Measurements from ENCODE around the gene RFC2. TPM values are rescaled to one million over a fixed set of nuclear protein-coding genes. Genes with fewer than 3 reads are reported as not detected.
"Not testable (repeated sequence)": the region's sequence is repeated elsewhere in the genome, so short reads cannot be mapped to it uniquely, and the experiment has no call there.

Gene RFC2
- total RNA-seq, 1 donor from 2014 or later: 11.3 TPM

DNA sequence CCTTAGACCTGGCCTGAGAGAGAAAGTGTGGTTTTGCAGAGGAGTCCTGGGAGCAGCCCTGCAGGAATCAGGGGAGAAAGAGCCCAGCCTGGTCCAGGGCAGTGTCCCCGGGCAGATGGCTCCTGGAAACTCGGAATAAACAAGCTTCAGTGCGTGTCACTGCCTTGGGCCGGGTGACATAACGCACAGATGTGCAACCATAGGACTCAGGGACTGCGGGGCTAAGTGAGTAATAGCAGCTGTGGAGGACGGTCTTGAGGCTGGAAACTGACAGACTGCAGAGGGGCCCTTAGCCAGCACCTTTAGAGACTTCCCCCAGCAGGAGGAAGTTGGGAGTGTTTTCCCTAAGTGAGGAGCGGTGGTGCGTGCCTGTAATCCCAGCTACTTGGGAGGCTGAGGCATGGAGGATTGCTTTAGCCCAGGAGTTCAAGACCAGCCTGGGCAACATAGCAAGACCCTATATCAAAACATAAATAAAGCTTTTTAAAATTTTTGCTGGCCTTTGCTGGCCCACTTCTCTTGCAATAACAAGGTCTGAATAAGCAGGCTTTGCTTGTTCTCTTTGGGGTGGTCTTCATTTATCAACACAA is 29.8 kb upstream of the RFC2 start:
- ATAC-seq (no peak), DNase-seq (ENCODE audit: low spot score) (no peak)

DNA sequence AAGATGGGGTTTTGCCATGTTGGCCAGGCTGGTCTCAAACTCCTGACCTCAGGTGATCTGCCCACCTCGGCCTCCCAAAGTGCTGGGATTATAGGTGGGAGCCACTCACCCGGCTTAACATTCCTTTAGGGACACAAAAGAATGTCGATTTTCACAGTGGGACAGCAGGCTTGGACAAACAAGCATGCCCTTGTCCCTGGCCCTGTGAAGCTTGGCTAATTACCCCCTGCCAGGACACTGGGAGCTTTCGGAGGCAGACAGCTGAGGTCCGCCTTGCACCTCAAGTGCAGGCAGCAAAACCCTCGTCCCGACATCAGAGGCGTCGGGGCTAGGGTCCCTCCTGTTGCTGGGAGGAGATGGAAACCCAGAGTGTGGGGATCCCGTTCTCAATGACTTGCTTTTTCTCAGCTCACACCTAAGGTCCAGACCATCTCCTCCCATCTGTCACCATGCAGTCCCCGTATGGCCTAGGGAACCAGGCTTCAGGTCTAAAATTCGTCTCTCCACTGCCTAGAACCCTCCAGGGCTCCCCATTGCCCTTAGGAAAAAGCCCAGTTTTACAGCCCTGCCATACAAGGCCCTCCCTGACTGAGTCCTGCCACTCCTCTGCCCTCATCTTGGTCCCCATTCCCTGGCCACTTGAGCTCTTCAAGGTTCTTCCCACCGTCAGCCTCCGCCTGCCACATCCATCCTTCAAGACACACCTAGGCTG is 28.7 kb upstream of the RFC2 start:
- DNase-seq (ENCODE audit: low spot score): no peak
- no peak for ATAC-seq

DNA sequence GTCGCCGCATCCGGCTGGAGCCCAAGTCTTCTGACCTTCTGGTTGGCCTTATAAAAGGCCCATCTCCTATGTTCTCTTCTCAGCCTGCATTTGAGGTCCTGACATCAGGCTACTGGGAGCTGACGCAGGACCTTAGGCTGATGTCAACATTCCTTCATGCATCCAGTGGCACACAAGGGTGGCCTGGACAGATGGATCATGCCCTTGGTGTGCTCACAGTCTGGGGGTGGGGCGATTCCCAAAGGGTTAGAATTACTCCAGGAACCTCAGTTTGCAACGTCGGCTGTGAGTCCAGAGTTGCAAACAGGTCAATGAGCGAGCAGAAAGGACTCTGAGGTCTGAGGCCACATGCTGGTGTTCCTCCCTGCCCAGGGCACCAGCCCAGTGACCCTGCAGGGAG is 26.8 kb upstream of the RFC2 start:
- no peak for DNase-seq (ENCODE audit: low spot score)

DNA sequence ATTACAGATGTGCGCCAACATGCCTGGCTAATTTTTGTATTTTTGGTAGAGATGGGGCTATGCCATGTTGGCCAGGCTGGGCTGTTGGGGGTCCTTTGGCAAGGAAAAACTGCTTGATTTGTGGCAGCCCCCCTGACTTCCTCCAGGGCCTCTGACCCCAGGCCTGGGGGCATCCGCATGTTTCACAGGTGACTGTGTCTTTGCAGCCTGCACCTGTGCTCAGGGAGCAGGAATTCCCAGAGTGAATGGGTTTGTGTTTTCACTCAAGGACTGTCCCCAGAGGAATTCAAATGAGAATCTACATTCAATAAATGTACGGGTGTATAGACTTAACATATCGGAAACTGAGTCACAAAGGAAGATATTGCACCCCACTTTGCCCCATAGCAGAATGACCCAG is 23.4 kb upstream of the RFC2 start:
- no peak for ATAC-seq

More for the DNA sequence above, 26.8 kb upstream of the RFC2 start:
- ATAC-seq: no peak

DNA sequence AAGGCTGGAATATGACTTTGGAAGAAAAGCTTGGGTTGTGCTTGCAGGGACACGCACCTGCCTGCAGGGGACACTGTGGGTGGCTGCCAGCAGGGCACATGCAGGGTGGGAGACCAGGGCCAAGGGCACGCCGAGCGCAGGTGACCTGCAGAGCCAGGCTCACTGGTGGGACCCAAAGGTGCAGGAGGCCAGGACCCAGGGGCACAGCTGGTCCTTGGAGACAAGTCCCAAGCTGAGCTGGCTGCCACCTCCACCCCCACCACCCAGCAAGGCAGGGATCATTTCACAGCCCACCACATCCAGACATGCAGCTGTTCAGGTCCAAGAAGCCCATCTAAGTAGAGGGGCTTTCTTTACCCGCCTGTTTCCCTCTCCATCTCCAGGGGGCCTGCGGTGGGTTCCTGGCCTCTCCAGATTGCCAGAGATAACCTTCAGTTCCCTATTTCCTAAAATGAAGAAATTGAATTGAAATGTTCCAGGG is 21.2 kb upstream of the RFC2 start:
- DNase-seq (ENCODE audit: low spot score) (no peak), ATAC-seq (peak; percentile 45)

More for the DNA sequence above, 23.4 kb upstream of the RFC2 start:
- DNase-seq (ENCODE audit: low spot score): no peak

DNA sequence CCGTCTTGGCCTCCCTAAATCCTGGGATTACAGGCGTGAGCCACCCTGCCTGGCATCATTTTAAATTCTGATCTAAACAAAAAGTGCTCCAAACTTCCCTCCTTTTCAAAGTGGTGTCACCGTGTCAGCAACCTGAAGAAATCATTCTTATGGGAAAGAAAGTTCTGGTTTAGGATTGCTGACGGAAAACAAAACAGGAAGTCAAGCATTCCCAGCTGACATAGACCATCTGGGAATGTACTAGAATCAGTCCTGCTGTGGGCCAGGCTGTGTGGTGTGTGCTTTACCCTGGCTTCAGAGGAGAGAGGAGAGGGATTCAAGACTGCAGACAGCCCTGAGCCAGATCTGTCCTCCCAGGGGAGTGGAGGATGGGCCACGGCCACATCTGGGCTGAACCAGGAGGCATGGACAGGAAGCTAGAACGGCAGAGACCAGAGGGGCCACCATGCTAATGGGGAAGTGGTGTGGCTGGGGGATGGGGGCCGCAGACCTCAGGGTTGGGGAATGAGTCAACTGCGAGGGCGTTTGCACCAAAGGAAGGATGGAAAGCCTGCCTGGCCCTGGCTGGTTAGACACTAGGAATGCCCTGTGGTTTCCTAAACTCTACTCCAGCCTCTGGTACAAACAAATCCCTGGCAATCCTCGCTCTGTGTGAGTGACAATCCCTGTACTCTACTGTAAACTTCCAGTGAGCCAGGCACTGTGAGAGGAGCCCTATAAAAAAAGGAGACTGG is 18.3 kb upstream of the RFC2 start:
- DNase-seq (ENCODE audit: low spot score) (no peak), ATAC-seq (peak; percentile 48)

DNA sequence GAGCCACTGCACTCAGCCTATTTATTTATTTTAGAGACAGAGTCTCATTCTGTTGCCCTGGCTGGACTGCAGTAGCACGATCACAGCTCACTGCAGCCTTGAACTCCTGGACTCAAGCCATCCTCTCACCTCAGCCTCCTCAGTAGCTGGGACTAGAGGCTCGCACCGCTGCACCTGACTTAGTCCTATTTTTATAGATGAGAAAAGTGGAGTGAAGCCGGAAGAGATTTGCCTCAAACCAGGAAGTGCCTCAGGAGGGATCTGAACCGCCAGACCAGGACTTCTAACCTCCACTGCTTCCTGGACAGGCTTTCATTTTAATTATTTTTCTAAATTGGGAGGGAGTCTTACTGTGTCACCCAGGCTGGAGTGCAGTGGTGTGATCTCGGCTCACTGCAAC is 17.5 kb upstream of the RFC2 start:
- ATAC-seq (no peak), DNase-seq (ENCODE audit: low spot score) (no peak)

DNA sequence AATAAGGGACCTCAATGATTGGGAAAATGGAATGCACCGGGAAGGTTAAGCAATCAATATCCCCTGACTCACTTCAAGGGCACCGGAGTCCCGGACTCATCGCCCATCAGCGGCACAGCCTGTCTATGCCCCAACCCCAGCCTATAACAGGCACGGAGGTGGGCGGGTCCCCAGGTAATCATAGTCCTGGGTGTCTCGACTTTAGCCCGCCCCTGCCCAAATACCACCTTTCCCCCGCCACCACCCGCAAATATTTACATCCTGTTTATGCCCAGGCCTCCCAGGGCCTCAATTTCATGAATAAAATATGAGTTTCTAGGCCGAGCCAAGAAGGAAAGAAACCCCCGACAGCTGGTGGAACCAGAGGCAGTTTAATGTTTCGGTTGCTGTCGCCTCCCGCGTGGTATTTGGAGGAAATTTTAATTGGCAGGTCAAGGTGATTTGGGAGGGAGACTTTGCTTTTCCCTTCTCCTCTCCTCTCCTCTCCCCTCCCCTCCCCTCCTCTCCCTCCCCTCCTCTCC is 15.6 kb upstream of the RFC2 start:
- DNase-seq (ENCODE audit: low spot score): peak; percentile 66
- ATAC-seq: peak; percentile 91

DNA sequence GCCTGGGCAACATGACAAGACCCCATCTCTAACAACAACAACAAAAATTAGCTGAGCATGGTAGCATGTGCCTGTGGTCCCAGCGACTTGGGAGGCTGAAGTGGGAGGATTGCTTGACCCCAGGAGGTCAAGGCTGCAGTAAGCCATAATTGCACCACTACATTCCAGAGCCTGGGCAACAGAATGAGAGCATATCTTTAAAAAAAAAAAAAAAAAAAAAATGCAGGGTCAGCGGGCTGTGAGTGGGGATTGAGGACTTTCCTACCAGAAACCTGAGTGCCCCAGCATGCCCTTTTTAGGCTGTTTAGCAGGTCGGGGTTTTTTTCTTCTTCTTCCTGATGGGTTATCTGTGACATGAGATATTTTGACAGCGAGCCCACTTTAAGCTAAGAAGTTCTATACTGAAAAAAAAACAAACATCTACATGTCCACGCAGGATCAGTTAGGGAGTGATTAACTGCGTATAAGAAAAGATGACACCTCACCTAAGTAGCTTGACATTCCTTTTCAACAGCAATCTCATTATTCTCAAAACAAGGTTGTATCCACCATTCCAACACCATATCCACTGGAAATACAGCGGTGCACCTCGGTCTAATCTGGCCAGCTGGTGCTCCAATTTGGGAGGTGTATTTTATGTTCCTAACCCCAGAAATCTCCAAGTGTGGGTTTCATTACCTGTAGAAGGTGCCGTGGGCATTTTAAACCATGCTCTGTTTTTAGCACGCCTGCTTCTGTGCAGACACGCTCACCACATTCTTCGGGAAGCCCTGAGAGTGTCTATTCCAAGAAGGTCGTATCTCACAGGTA is 13.8 kb upstream of the RFC2 start:
- ATAC-seq: no peak
- DNase-seq (ENCODE audit: low spot score): no peak

DNA sequence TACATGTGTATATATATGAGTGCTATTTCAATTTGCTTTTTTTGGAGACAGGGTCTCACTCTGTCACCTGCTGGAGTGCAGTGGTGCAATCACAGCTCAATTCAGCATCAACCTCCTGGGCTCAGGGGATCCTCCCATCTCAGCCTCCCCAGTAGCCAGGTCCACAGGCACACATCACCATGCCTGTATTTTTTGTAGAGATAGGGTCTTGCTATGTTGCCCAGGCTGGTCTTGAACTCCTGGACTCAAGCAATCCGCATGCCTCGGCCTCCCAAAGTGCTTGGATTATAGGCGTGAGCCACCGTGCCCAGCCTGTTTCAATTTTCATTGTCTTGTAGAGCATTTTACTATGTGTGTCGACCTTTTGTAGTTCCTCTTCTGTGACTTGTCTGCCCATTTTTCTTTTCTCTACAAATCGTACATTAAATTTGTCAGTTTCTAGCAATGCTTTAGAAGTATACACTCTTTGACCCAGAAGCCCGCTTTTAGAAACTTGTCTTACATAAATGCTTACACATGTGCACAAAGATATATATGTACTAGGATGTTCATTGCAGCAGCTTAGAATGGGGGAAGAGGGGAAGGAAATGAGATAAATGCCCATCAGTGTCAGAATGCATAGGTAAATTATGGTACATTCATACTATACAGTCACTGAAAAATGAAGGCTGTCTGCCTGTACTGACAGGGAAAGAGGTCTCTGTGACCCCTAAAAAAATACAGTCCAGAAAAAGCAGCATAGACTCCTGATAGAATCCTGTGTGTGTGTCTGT is 12.2 kb upstream of the RFC2 start:
- ATAC-seq (no peak), DNase-seq (ENCODE audit: low spot score) (no peak)

DNA sequence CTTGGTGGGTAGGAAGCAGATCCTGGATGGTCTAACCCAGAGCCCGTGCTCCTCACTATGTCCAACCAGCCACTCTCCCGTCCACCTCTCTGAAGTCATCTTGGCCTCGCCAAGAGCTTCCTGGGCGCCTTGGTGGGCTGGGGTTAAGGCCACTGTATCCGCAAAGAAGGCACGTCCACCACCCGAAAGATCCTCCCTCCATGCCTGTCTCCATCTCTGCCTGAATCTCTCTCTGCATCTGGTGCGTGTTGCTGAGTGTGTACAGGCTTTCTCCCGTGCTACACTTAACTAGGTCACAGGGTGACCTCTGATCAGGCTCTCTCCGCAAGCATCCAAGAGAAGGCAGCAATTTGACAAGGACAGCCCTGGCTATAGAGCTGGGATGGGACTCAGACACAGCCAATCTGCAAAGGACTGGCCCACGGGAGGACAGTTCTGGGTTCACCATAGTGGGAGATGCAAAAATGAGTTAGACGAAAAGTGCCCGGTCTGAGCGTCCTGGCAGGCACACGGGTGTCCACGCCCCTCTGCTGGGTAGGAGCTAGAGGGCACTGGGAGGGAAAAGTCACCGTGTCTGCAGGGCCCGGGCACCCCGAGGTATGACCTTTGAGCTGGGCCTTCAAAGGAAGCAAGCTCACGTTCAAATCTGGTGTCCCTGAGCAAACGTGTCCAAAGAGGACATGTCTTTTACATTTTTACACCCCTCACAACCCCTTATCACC is 9.4 kb upstream of the RFC2 start:
- ATAC-seq: peak; percentile 98
- DNase-seq (ENCODE audit: low spot score): no peak

DNA sequence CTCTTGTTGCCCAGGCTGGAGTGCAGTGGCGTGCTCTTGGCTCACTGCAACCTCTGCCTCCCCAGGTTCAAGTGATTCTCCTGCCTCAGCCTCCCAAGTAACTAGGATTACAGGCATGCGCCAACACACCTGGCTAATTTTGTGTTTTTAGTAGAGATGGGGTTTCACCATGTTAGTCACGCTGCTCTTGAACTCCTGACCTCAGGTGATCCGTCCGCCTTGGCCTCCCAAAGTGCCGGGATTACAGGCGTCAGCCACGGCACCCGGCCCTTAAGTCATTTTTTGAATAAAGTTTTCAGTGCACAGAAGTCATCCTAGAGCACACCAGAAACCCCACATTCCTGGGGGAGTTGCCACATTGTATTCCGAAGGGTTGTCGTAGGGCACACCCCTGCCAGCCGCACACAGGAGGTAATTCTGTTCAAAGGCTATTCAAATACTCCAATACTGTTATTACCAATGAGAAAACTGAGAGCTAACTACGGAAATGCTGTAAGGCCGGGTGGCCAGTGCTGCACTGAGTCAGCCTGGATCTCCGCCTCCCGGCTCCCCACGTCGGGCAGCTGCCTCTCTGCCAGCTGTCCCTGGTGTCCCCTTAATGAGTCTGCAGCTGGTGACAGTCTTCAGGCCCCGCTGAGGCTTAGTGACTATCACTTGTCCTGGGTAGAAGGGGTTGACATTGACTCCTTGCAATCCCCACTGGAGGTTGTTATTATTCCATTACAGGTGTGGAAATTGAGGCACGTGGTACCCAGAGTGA is 8.6 kb upstream of the RFC2 start:
- no peak for DNase-seq (ENCODE audit: low spot score)
- ATAC-seq: no peak

DNA sequence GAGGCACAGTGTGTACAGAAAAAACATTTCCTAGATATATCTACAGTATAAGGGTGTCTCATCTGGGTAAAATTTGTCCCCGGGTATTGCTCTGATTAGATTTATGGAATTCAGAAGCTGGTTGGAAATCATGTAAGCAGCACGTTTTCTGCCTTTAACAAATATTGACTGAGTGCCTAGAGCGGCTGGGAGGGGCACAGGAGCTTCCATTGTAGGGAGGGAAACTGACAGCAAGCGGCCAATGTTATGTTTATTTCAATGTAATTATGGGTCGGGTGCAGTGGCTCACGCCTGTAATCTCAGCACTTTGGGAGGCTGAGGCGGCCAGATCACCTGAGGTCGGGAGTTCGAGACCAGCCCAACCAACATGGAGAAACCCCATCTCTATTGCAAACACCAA is 4.4 kb upstream of the RFC2 start:
- DNase-seq (ENCODE audit: low spot score) (no peak), ATAC-seq (no peak)

DNA sequence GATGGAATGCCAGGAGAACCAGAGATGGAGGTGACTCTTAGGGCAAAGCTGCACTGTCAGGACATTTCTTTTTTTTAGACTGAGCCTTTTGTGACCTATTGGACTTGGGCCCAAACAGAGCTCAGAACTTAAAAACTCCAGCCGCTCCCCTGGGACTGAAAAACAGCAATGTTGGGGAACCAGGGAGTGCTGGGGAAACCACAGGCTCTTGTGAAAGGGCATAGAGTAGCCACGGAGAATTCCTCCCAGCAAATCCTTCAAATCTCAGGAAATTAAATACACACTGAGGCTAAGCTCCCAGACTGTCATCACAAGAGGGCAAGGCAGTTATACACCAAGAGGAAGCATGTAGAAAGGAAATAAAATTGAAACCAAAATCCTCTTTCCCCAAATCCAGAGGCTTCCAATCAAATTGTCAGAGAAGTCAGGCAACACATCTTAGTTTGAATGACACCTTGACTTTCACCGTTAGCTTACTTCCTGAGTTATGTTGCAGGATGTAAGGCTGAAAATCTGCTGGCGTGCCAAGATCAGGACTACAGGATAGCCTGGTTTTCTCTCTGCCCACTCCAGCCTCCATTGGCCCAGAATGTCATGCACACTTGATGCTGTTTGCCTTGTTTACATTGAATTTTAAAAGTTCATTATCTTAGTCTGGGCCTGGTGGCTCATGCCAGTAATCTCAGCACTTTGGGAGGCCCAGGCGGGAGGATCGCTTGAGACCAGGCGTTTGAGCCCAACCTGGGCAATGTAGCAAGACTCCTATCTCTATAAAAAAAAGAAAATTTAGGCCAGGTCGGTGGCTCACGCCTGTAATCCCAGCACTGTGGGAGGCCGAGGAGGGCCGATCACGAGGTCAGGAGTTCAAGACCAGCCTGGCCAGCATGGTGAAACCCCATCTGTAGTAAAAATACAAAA is 2.6 kb upstream of the RFC2 start:
- DNase-seq (ENCODE audit: low spot score) (no peak), ATAC-seq (no peak)

DNA sequence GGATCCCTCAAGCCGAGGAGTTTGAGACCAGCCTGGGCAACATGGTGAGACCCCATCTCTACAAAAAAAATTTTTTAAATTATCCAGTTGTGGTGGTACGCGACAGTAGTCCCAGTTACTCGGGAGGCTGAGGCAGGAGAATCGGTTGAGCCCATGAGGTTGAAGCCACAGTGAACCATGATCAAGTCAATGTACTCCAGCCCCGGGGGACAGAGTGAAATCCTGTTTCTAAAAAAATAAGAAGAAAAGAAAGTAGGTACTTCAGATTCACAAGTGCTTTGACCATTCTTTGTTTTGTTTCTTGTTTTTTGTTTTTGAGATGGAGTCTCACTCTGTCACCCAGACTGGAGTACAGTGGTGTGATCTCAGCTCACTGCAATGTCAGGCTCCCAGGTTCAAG is 1.3 kb upstream of the RFC2 start:
- not testable (repeated sequence) for ATAC-seq; DNase-seq (ENCODE audit: low spot score)

DNA sequence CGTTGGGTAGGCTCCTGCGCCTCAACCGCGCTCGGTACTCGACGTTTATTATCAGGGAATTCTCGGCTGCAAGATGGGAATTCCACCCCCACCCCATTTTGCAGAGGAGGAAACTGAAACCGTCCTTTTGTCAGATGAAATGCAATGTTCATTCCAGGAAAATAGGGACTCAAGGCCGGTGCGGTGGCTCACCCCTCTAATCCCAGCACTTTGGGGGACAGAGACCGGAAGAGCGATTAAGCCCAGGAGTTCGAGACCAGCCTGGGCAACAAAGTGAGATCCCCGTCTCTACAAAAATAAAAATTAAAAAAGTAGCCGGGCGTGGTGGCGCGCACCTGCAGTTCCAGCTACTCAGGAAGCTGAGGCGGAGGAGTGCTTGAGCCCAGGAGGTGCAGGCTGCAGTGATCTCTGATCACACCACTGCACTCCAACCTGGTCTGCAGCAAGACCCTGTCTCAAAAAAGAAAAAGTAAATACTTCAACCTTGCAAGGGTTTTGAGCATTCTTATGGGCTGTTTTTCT is 720 bp upstream of the RFC2 start:
- no peak for ATAC-seq

DNA sequence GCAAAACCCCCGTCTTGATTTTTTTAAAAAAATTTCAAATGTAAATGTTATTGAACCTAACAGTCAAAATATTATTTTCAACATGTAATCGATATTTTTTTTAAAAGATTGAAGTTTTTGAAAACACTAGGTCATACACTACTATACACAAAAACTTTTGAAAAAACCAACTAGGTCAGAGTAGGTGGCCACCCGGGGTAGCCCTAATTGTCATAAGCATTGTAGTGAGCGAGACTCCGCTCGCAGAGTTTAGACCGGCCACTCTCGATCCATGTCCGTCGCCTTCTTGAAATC is 417 bp downstream of the RFC2 start:
- ATAC-seq (peak; percentile 16), DNase-seq (ENCODE audit: low spot score) (no peak)

More for the DNA sequence above, 720 bp upstream of the RFC2 start:
- no peak for DNase-seq (ENCODE audit: low spot score)

DNA sequence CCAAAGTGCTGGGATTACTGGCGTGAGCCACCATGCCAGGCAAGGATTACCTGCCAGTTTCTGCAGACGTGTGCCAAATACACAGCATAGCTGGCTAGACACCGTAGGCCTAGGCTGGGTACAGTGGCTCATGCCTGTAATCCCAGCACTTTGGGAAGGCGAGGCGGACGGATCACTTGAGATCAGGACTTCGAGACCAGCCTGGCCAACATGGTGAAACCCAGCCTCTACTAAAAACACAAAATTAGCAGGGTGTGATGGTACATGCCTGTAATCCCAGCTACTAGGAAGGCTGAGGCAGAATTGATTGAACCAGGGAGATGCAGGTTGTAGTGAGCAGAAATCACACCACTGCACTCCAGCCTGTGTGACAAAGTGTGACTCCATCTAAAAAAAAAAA is 868 bp downstream of the RFC2 start:
- ATAC-seq (no peak), DNase-seq (ENCODE audit: low spot score) (no peak)

Data from left lobe of liver (tissue), 2 donors.